K562 (cell line): ENCODE measurements around the gene STX17. TPM values are rescaled to one million over a fixed set of nuclear protein-coding genes. Genes with fewer than 3 reads are reported as not detected.

Experiments
- ATAC-seq: fragments of 200-7000 bp; cut with Tn5 transposase; 3 replicates; pipeline ENCODE4 v1.9.1; 2020; ENCODE audit warnings: moderate library complexity
- BruUV-seq: library from RNA; stranded (reverse); fragments of 400-500 nt; replicated peaks from 2 replicates; lab custom pipeline; 2021; lab: Mats Ljungman, UMichigan
- CTCF ChIA-PET: fragments of 300-600 bp; formaldehyde crosslinking; extraction: SDS; loops from one replicate; lab custom pipeline; 2021; ENCODE audit warnings: low intra/inter-chr PET ratio; lab: Yijun Ruan, JAX
- POLR2A ChIA-PET: fragments of 300-600, 350-650 bp; sonication (Branson Sonifier 250); formaldehyde crosslinking; extraction: SDS; loops from one replicate; lab custom pipeline; 2021; ENCODE audit warnings: antibody characterized with exemption, inconsistent platforms; lab: Yijun Ruan, JAX
- DNase-seq, 4 experiments: peaks; one replicate each; pipeline versions ENCODE4 v3.0.0 to v3.0.0-alpha.2; 2011 to 2018; ENCODE audit warnings: low spot score in 3 of 4, mixed read lengths in 3 of 4; ENCODE audit errors: extremely low read depth in 1 of 4
- FAIRE-seq: peaks from 2 replicates; lab custom pipeline; 2011; peaks lifted over from hg19 to GRCh38; lab: Jason Lieb, UNC
- H2AFZ ChIP-seq: 2 replicates; pipeline ENCODE4 v1.6.0; 2011; ENCODE audit warnings: low read depth, low read length, control low read depth, inconsistent platforms
- H3K27ac ChIP-seq: fragments of 200-600 bp; 3 replicates; pipeline ENCODE4 v1.8.0; 2011; ENCODE audit warnings: low read depth, mild to moderate bottlenecking, control low read depth, inconsistent platforms, low read length, moderate library complexity, mixed read lengths; ENCODE audit errors: extremely low read depth
- H3K27me3 ChIP-seq, 2 experiments: fragments of 300-600 bp in 1 of 2; 2 replicates in 1 of 2; 3 replicates in 1 of 2; pipeline versions ENCODE4 v1.6.0 to v1.8.0; 2011; ENCODE audit warnings: inconsistent platforms in 2 of 2, low read length in 2 of 2, mild to moderate bottlenecking in 1 of 2, mixed read lengths in 1 of 2, moderate library complexity in 1 of 2; ENCODE audit not compliant: control insufficient read depth in 2 of 2, insufficient read depth in 2 of 2
- H3K36me3 ChIP-seq: fragments of 300-600 bp; 3 replicates; pipeline ENCODE4 v1.8.0; 2011; ENCODE audit warnings: mild to moderate bottlenecking, low read length, inconsistent platforms; ENCODE audit not compliant: control insufficient read depth, insufficient read depth
- H3K4me1 ChIP-seq, 2 experiments: fragments of 200-600 bp in 1 of 2; replicated peaks in 1 of 2; 2 replicates in 1 of 2; 3 replicates in 1 of 2; pipeline versions ENCODE4 v1.5.1 to v1.8.0; 2011; ENCODE audit warnings: inconsistent platforms in 2 of 2, low read length in 2 of 2, mild to moderate bottlenecking in 1 of 2, mixed read lengths in 1 of 2, moderate library complexity in 1 of 2; ENCODE audit not compliant: control insufficient read depth in 2 of 2, insufficient read depth in 2 of 2
- H3K4me2 ChIP-seq: 2 replicates; pipeline ENCODE4 v1.6.1; 2011; ENCODE audit warnings: low read length, control low read depth, inconsistent platforms, mixed read lengths; ENCODE audit not compliant: insufficient read depth
- H3K4me3 ChIP-seq: fragments of 200-600 bp; sonication (generic), shearing (Covaris generic); 2 replicates; pipeline ENCODE4 v1.5.1; 2016; ENCODE audit warnings: control low read depth, inconsistent platforms
- H3K79me2 ChIP-seq: fragments of 200-600 bp; 3 replicates; pipeline ENCODE4 v1.8.0; 2011; ENCODE audit warnings: low read length, inconsistent platforms; ENCODE audit not compliant: control insufficient read depth, insufficient read depth
- H3K9ac ChIP-seq, 2 experiments: 2 replicates each; pipeline versions ENCODE4 v1.6.0 to v1.6.1; 2011; ENCODE audit warnings: low read depth in 2 of 2, low read length in 2 of 2, control low read depth in 1 of 2, inconsistent platforms in 1 of 2, mild to moderate bottlenecking in 1 of 2, mixed read lengths in 1 of 2; ENCODE audit not compliant: insufficient read depth in 1 of 2
- H3K9me1 ChIP-seq: one replicate; pipeline ENCODE4 v1.6.0; 2011; ENCODE audit warnings: inconsistent platforms, mild to moderate bottlenecking, low read length, moderate library complexity; ENCODE audit not compliant: control insufficient read depth, insufficient read depth
- H3K9me3 ChIP-seq: replicated peaks from 2 replicates; pipeline ENCODE4 v1.5.1; 2011; ENCODE audit warnings: low read depth, low read length, inconsistent platforms; ENCODE audit not compliant: control insufficient read depth, insufficient read depth
- H4K20me1 ChIP-seq: replicated peaks from 2 replicates; pipeline ENCODE4 v1.6.1; 2011; ENCODE audit warnings: low read length, inconsistent platforms, mixed read lengths; ENCODE audit not compliant: control insufficient read depth, insufficient read depth
- PHB ChIP-seq: fragments of 250-450 bp; sonication (Bioruptor Pico); IDR thresholded peaks from 2 replicates; pipeline ENCODE4 v1.5.0; 2021
- POLR2B ChIP-seq: fragments of 450-650 bp; IDR thresholded peaks from 2 replicates; pipeline ENCODE4 v1.6.1; 2018; ENCODE audit warnings: low read depth; ENCODE audit not compliant: partially characterized antibody
- RB1 ChIP-seq: fragments of 450-650 bp; IDR thresholded peaks from 2 replicates; pipeline ENCODE4 v1.6.1; 2017; ENCODE audit warnings: low read depth, mild to moderate bottlenecking
- SNRNP70 ChIP-seq: fragments of 200-400 bp; formaldehyde crosslinking; optimal IDR thresholded peaks from 2 replicates; pipeline ENCODE3; 2017; ENCODE audit warnings: low read depth, low read length
- THRAP3 ChIP-seq: fragments of 450-650 bp; IDR thresholded peaks from 2 replicates; pipeline ENCODE4 v1.6.1; 2016; ENCODE audit warnings: mild to moderate bottlenecking, inconsistent platforms, borderline replicate concordance
- ZFP36 ChIP-seq: fragments of 150-350 bp; IDR thresholded peaks from 2 replicates; pipeline ENCODE4 v1.6.1; 2018; ENCODE audit warnings: low read length, low read depth; ENCODE audit not compliant: partially characterized antibody
- ZNF830 ChIP-seq: fragments of 250-450 bp; sonication (Bioruptor Pico); IDR thresholded peaks from 2 replicates; pipeline ENCODE4 v1.5.0; 2021; ENCODE audit warnings: mild to moderate bottlenecking
- WGBS: fragments of 100-300 bp; shearing (Covaris generic); methylation state at CpG from one replicate; pipeline ENCODE4 v1.1.6; 2016; ENCODE audit warnings: low coverage, mixed read lengths; ENCODE audit not compliant: insufficient coverage; ENCODE audit errors: missing lambda C conversion rate; 5-methylcytosine and 5-hydroxymethylcytosine counted together
- in situ Hi-C: fragments of 300-500 bp; cut with MboI; formaldehyde crosslinking; loops from 4 replicates; pipeline ENCODE4 v1.15.0; 2018; ENCODE audit warnings: inconsistent platforms, mixed read lengths
- intact Hi-C: fragments of 100-400 bp; cut with micrococcal nuclease; formaldehyde crosslinking; loops from 2 replicates; pipeline ENCODE4 v1.14.2; 2022
- polyA plus RNA-seq, 8 experiments: library from polyadenylated mRNA; depleted of rRNA in 4 of 8; stranded (reverse) in 5 of 8; unstranded in 3 of 8; fragments of >200 nt; fragmentation: Nextera tagmentation in 2 of 8; fragmentation: Illumina TruSeq in 1 of 8; extraction: Ambion mirVana in 2 of 8; extraction: Trizol in 1 of 8; gene quantifications; 2 replicates each; pipeline versions ENCODE4 v1.2.1 to v1.2.3, GENCODE V29; 2011 to 2014; ENCODE audit warnings: inconsistent platforms in 1 of 8, missing spikeins in 1 of 8
- total RNA-seq, 7 experiments: library from RNA; depleted of rRNA in 6 of 7; stranded (reverse); fragments of >200 nt in 6 of 7; fragmentation: Illumina TruSeq in 2 of 7; extraction: Trizol in 2 of 7; gene quantifications; 2 replicates each; pipeline versions ENCODE4 v1.2.1 to v1.2.3, GENCODE V29; 2011 to 2021; ENCODE audit warnings: low replicate concordance in 1 of 7
- TF ChIP-seq, protein P1 (sequence below): fragments of 250-450 bp; sonication (Bioruptor Pico); IDR thresholded peaks from 2 replicates; pipeline ENCODE4 v1.5.0; 2021; ENCODE audit warnings: mild to moderate bottlenecking, moderate library complexity
- TF ChIP-seq, protein P2 (sequence below): fragments of 250-450 bp; sonication (Bioruptor Pico); IDR thresholded peaks from 2 replicates; pipeline ENCODE4 v1.5.0; 2020; ENCODE audit warnings: mild to moderate bottlenecking, borderline replicate concordance

STX17 gene
- total and polyA plus RNA-seq, 9 of the 15 experiments (the other 6 are each of a cell fraction or from before 2014, with no cell fraction given): 14.4 to 25.1 (median 19.0) TPM

DNA sequence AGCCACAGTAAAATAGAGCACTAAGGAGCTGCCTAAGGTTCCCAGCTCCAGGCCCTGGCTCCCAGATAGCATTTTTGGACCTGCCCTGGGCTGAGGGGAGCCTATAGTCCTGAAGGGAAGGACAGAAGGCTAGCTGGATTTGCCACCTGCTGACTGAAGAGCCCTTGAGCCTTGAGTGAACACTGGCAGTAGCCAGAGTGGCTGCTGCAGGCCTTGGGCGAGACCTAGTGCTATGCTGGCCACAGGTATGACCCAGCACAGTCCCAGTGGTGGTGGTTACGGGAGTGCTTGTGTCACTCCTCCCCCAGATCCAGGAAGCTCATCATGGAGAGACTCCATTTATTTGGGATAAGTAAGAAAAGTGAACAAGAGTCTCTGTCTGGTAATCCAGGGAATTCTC lies 10.3 kb upstream of the STX17 start:
- no peaks in the 10 kb centered on the region; the same call in 1 of the 2 replicates for H4K20me1 ChIP-seq
- no peak overlapping the region for H3K27ac ChIP-seq
- H3K79me2 ChIP-seq: no peaks in the 10 kb centered on the region
- no peaks in the 10 kb centered on the region for H3K4me1 ChIP-seq
- intact Hi-C loops: no loop called here
- no peak overlapping the region for H3K9ac ChIP-seq
- ChIA-PET CTCF (no interaction called here), POLR2A (no interaction called here)
- WGBS: 10% methylated on average over 2 of the region's 2 CpGs
- H3K4me3 ChIP-seq: no peak overlapping the region
- TF ChIP-seq POLR2B (no peak), SNRNP70 (no peak), RB1 (no peak), ZFP36 (no peak), PHB (no peak)
- TF ChIP-seq, all 486 proteins: peak for 0
- no peak overlapping the region for H3K4me2 ChIP-seq
- H3K27me3 ChIP-seq: peaks cover 0 to 9% of the 10 kb centered on the region in 2 experiments; a peak in 2 of 5 replicates
- no peak for ATAC-seq
- H3K9me3 ChIP-seq: no peaks in the 10 kb centered on the region
- in situ Hi-C loops: no loop called here
- FAIRE-seq: no peak
- H2AFZ ChIP-seq: no peak overlapping the region
- no peak for DNase-seq
- no peaks in the 10 kb centered on the region for H3K36me3 ChIP-seq
- no peaks in the 10 kb centered on the region for H3K9me1 ChIP-seq
- no TSS peak for BruUV-seq

DNA sequence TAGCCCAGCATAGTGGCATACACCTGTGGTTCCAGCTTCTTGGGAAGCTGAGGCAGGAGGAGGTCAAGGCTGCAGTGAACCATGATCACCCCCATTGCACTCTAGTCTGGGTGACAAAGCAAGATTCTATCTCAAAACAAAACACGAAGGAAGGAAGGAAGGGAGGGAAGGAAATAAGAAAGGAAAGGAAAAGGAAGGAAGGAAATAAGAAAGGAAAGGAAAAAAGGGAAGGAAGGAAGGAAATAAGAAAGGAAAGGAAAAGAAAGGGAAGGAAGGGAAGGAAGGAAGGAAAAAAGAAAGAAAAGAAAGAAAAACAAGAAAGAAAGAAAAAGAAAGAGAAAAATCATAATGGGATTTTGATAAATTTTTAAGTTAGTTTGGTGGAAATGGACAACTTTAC lies 3.1 kb upstream of the STX17 start:
- Histone ChIP-seq H4K20me1 (no peaks in the 10 kb centered on the region), H3K4me1 (peaks cover 0 to 6% of the 10 kb centered on the region in 2 experiments; a peak in 2 of 5 replicates), H3K4me2 (no peak overlapping the region), H3K9me3 (no peaks in the 10 kb centered on the region), H3K27me3 (no peaks in the 10 kb centered on the region), H3K27ac (no peak overlapping the region), H3K79me2 (peaks cover 18% of the 10 kb centered on the region; the same call in 2 of the 3 replicates), H3K4me3 (no peak overlapping the region), H3K9ac (no peak overlapping the region), H2AFZ (no peak overlapping the region), H3K36me3 (no peaks in the 10 kb centered on the region), H3K9me1 (no peaks in the 10 kb centered on the region)
- ATAC-seq: no peak
- no TSS peak for BruUV-seq
- ChIA-PET CTCF (no interaction called here), POLR2A (interaction anchor here (0.6 kb wide), 1 partner anchor 11 kb away, joined by 4 read pairs; no protein-coding TSS in a partner anchor)
- intact Hi-C loops (no loop called here), in situ Hi-C loops (no loop called here)
- WGBS: 0% methylated on average over 1 of the region's 1 CpG
- FAIRE-seq: no peak
- DNase-seq: no peak
- TF ChIP-seq, protein P1, sequence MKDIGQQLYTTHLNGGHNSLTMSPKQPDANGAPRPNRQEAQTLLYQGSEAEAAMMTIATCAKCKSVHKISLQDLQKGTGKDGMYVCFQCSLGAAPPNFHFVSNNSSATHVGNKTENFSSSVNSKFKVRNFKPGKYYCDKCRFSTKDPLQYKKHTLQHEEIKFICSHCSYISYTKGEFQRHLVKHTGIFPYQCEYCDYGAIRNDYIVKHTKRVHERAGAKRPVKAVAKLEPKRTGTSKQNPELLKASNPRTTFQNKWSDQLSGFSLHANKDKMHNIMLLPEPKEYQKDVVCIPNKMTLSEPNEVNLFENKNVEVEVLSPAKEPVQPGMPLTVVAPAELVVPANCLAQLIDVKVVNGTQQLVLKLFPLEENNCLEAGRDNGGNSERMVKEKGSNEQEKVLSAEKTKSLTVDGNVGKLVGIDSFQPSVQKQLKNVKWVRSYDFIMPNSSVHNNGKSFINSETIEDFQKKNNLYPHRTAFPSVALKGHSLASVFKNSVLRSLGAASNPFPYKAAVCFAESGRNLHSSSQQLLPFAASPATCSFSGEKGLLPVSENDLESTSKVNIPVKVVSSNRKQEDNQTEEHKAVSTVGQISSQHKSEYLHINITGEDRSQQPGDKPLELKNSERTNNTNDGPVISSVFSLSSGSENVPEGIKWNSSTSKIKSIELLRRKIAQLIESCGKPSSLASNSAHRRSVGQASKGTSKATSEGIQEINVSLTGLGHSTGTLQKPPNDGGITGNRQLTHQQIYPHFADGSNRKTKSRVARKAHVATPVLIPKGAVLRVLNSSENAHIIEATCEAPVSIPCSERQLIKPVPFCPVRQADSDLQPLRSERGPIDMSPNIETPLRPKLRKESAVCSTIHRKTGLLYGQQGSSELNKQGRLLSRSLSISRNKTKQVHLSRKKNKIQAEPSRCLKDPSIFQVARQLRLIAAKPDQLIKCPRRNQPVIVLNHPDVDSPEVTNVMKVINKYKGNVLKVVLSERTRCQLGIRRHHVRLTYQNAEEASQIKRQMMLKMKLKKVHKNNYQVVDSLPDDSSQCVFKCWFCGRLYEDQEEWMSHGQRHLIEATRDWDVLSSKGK (CRISPR knock-in tag): no peak
- TF ChIP-seq ZNF830 (no peak), THRAP3 (0 out of 2 replicates have a peak, but pooled peaks have one; percentile 48)
- TF ChIP-seq, protein P2, sequence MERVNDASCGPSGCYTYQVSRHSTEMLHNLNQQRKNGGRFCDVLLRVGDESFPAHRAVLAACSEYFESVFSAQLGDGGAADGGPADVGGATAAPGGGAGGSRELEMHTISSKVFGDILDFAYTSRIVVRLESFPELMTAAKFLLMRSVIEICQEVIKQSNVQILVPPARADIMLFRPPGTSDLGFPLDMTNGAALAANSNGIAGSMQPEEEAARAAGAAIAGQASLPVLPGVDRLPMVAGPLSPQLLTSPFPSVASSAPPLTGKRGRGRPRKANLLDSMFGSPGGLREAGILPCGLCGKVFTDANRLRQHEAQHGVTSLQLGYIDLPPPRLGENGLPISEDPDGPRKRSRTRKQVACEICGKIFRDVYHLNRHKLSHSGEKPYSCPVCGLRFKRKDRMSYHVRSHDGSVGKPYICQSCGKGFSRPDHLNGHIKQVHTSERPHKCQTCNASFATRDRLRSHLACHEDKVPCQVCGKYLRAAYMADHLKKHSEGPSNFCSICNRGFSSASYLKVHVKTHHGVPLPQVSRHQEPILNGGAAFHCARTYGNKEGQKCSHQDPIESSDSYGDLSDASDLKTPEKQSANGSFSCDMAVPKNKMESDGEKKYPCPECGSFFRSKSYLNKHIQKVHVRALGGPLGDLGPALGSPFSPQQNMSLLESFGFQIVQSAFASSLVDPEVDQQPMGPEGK: no peak
